Gastrocnemius medialis (tissue), 4 donors: ENCODE data around the gene NUAK2. TPM values are rescaled to one million over a fixed set of nuclear protein-coding genes. Genes with fewer than 3 reads are reported as not detected.

Experiments
- ATAC-seq, 2 donors: fragments of 150-250 bp; one replicate each; pipeline ENCODE4 v1.9.1; 2016
- DNase-seq, 2 donors: peaks; one replicate each; pipeline ENCODE4 v3.0.0-alpha.2; 2019
- H3K27ac ChIP-seq, 4 donors: fragments of 200-600 bp; sonication (generic); 1 replicate in 1 of 4; 2 replicates in 3 of 4; pipeline ENCODE4 v1.5.1; 2016 to 2018; ENCODE audit warnings: mild to moderate bottlenecking in 2 of 4, moderate library complexity in 1 of 4
- H3K27me3 ChIP-seq, 3 donors: fragments of 200-600 bp; sonication (generic) in 2 of 3; 1 replicate in 1 of 3; 2 replicates in 2 of 3; pipeline versions ENCODE4 v1.5.1 to v1.6.0; 2016 to 2019; ENCODE audit warnings: mild to moderate bottlenecking in 1 of 3, moderate library complexity in 1 of 3
- H3K36me3 ChIP-seq, 2 donors: fragments of 200-600 bp; sonication (generic) in 1 of 2; one replicate each; pipeline ENCODE4 v1.5.1; 2017 to 2018
- H3K4me1 ChIP-seq, 2 donors: fragments of 200-600 bp; sonication (generic) in 1 of 2; one replicate each; pipeline ENCODE4 v1.5.1; 2016 to 2017; ENCODE audit warnings: mild to moderate bottlenecking in 2 of 2
- H3K4me3 ChIP-seq, 4 donors: fragments of 200-600 bp; sonication (generic) in 3 of 4; 1 replicate in 1 of 4; 2 replicates in 3 of 4; pipeline ENCODE4 v1.5.1; 2016 to 2019; ENCODE audit warnings: mild to moderate bottlenecking in 2 of 4
- H3K9me3 ChIP-seq, 3 donors: fragments of 200-600 bp; sonication (generic) in 2 of 3; 1 replicate in 1 of 3; 2 replicates in 2 of 3; pipeline ENCODE4 v1.5.1; 2016 to 2019
- CTCF ChIP-seq, 5 experiments: fragments of 450-650 bp in 3 of 5; fragments of 200-600 bp in 2 of 5; sonication (generic) in 2 of 5; IDR thresholded peaks in 4 of 5; conservative IDR thresholded peaks in 1 of 5; 1 replicate in 4 of 5; 2 replicates in 1 of 5; pipeline ENCODE4 v1.5.1; 2016 to 2019; ENCODE audit warnings: antibody characterized with exemption in 5 of 5, mild to moderate bottlenecking in 3 of 5, moderate library complexity in 3 of 5
- POLR2A ChIP-seq, 2 donors: fragments of 450-650 bp; IDR thresholded peaks; one replicate each; pipeline ENCODE4 v1.6.1; 2017; ENCODE audit warnings: antibody characterized with exemption in 2 of 2, mild to moderate bottlenecking in 2 of 2, moderate library complexity in 2 of 2
- in situ Hi-C, 4 donors: fragments of 200-750 bp; cut with MboI; loops; one replicate each; pipeline versions ENCODE4 v1.15.0 to v1.8.0; 2017; ENCODE audit warnings: low sequenced_read_pairs in 4 of 4
- intact Hi-C: fragments of 100-400 bp; cut with DNase I; formaldehyde crosslinking; loops from one replicate; pipeline ENCODE4 v1.15.1; 2023; ENCODE audit warnings: low total_unique reads
- total RNA-seq, 4 donors: library from RNA; depleted of rRNA; stranded (reverse); fragments of >200 nt; gene quantifications; one replicate each; pipeline versions ENCODE4 v1.1.0 to v1.2.3, GENCODE V29; 2016

The NUAK2 gene
- total RNA-seq, 4 donors from 2014 or later: 0.42 to 1.9 (median 0.58) TPM

GRCh38 chr1:205344066-205344928, 22.8 kb upstream of the NUAK2 start:
- Histone ChIP-seq H3K4me3 (peak overlapping the region; percentile 22 to 52 (median 40)), H3K4me1 (peaks cover 9 to 11% of the 10 kb centered on the region in 2 donors), H3K36me3 (no peaks in the 10 kb centered on the region), H3K9me3 (no peaks in the 10 kb centered on the region), H3K27ac (no peak overlapping the region), H3K27me3 (peaks cover 31 to 41% (median 40%) of the 10 kb centered on the region in 3 donors)
- ATAC-seq (peak in 1 of 2 donors; percentile 12), DNase-seq (no peak)
- intact Hi-C loops (no loop called here), in situ Hi-C loops (no loop called here)
- TF ChIP-seq CTCF (IDR thresholded peaks at IDR 0.05 in 4 of 5, conservative IDR thresholded peaks at IDR 0.05 in 1 of 5): no peak
- TF ChIP-seq POLR2A (IDR thresholded peaks at IDR 0.05): no peak

GRCh38 chr1:205343431-205344065, 22.0 kb upstream of the NUAK2 start:
- H3K9me3 ChIP-seq: no peaks in the 10 kb centered on the region
- DNase-seq: no peak

GRCh38 chr1:205342986-205343385, 21.4 kb upstream of the NUAK2 start:
- TF ChIP-seq CTCF (IDR thresholded peaks at IDR 0.05 in 4 of 5, conservative IDR thresholded peaks at IDR 0.05 in 1 of 5): no peak
- no peak for TF ChIP-seq POLR2A (IDR thresholded peaks at IDR 0.05)
- Histone ChIP-seq H3K4me3 (no peak overlapping the region), H3K27me3 (peaks cover 31 to 41% (median 40%) of the 10 kb centered on the region in 3 donors), H3K27ac (no peak overlapping the region), H3K36me3 (no peaks in the 10 kb centered on the region), H3K4me1 (peaks cover 9 to 11% of the 10 kb centered on the region in 2 donors), H3K9me3 (no peaks in the 10 kb centered on the region)
- no peak for DNase-seq
- in situ Hi-C loops (no loop called here), intact Hi-C loops (no loop called here)
- no peak for ATAC-seq

More at GRCh38 chr1:205343431-205344065, 22.0 kb upstream of the NUAK2 start:
- H3K27ac ChIP-seq: no peak overlapping the region
- intact Hi-C loops (no loop called here), in situ Hi-C loops (no loop called here)
- peaks cover 9 to 11% of the 10 kb centered on the region in 2 donors for H3K4me1 ChIP-seq
- no peaks in the 10 kb centered on the region for H3K36me3 ChIP-seq
- TF ChIP-seq POLR2A (IDR thresholded peaks at IDR 0.05) (no peak), CTCF (IDR thresholded peaks at IDR 0.05 in 4 of 5, conservative IDR thresholded peaks at IDR 0.05 in 1 of 5) (peak in 1 of 5 experiments; percentile 16)
- ATAC-seq: no peak
- peaks cover 31 to 41% (median 40%) of the 10 kb centered on the region in 3 donors for H3K27me3 ChIP-seq
- H3K4me3 ChIP-seq: peak overlapping the region; percentile 22 to 52 (median 40)

GRCh38 chr1:205340676-205341075, 19.1 kb upstream of the NUAK2 start:
- H3K27ac ChIP-seq: no peak overlapping the region
- no peak overlapping the region for H3K4me3 ChIP-seq
- DNase-seq (no peak), ATAC-seq (no peak)
- H3K9me3 ChIP-seq: no peaks in the 10 kb centered on the region
- TF ChIP-seq POLR2A (IDR thresholded peaks at IDR 0.05) (no peak), CTCF (IDR thresholded peaks at IDR 0.05 in 4 of 5, conservative IDR thresholded peaks at IDR 0.05 in 1 of 5) (no peak)
- intact Hi-C loops (no loop called here), in situ Hi-C loops (no loop called here)
- no peaks in the 10 kb centered on the region for H3K36me3 ChIP-seq
- H3K4me1 ChIP-seq: peaks cover 9 to 11% of the 10 kb centered on the region in 2 donors
- peaks cover 27 to 29% (median 28%) of the 10 kb centered on the region in 3 donors for H3K27me3 ChIP-seq
